Ovary (tissue), 9 donors: Measurements from ENCODE around the gene PLCB1. TPM values are rescaled to one million over a fixed set of nuclear protein-coding genes. Genes with fewer than 3 reads are reported as not detected.
"Not testable (repeated sequence)": the region's sequence is repeated elsewhere in the genome, so short reads cannot be mapped to it uniquely, and the experiment has no call there.

Experiments
- DNase-seq, 5 donors: peaks; one replicate each; pipeline ENCODE4 v3.0.0-alpha.2; 2019 to 2020
- H3K27ac ChIP-seq, 2 donors: fragments of 200-600 bp; one replicate each; pipeline versions ENCODE4 v1.5.1 to v1.8.0; 2019 to 2022
- H3K27me3 ChIP-seq: fragments of 200-600 bp; one replicate; pipeline ENCODE4 v1.8.0; 2022
- H3K36me3 ChIP-seq: fragments of 200-600 bp; sonication (generic); one replicate; pipeline ENCODE4 v1.5.1; 2019
- H3K4me1 ChIP-seq: one replicate; pipeline ENCODE4 v1.8.1; 2013; ENCODE audit warnings: mild to moderate bottlenecking, moderate library complexity; ENCODE audit not compliant: insufficient read depth
- H3K4me3 ChIP-seq: fragments of 200-600 bp; sonication (generic); one replicate; pipeline ENCODE4 v1.5.1; 2017
- H3K9me3 ChIP-seq, 2 donors: fragments of 200-600 bp in 1 of 2; sonication (generic) in 1 of 2; one replicate each; pipeline versions ENCODE4 v1.5.1 to v1.8.1; 2013 to 2019; ENCODE audit warnings: mild to moderate bottlenecking in 1 of 2, moderate library complexity in 1 of 2
- CTCF ChIP-seq, 3 donors: fragments of 450-650 bp in 2 of 3; fragments of 200-600 bp in 1 of 3; IDR thresholded peaks; one replicate each; pipeline versions ENCODE4 v1.5.1 to v1.8.0; 2016 to 2022; ENCODE audit warnings: antibody characterized with exemption in 3 of 3, mild to moderate bottlenecking in 1 of 3
- EP300 ChIP-seq: sonication (generic); formaldehyde crosslinking; IDR thresholded peaks from one replicate; pipeline ENCODE4 v1.6.1; 2017; ENCODE audit warnings: antibody characterized with exemption
- POLR2A ChIP-seq: fragments of 450-650 bp; IDR thresholded peaks from one replicate; pipeline ENCODE4 v1.6.1; 2017; ENCODE audit warnings: antibody characterized with exemption, mild to moderate bottlenecking, moderate library complexity
- WGBS, 3 donors: extraction: QIAGEN DNeasy Blood & Tissue Kit in 1 of 3; methylation state at CpG; one replicate each; pipeline versions ENCODE4 v1.1.5 to v1.1.7; 2013 to 2017; 5-methylcytosine and 5-hydroxymethylcytosine counted together
- intact Hi-C, 4 donors: fragments of 100-400 bp; cut with DNase I; formaldehyde crosslinking; loops; one replicate each; pipeline versions ENCODE4 v1.11.0 to v1.15.1; 2022 to 2023
- polyA plus RNA-seq, 2 donors: library from polyadenylated mRNA; stranded (reverse); fragments of 200-250 nt in 1 of 2; fragments of 350-450 nt in 1 of 2; fragmentation: Illumina TruSeq in 1 of 2; extraction: RNeasy Lipid Tissue Mini Kit (QIAGEN cat#74804) in 1 of 2; gene quantifications; one replicate each; pipeline ENCODE4 v1.2.3, GENCODE V29; 2013 to 2014
- total RNA-seq, 7 donors: library from RNA; depleted of rRNA in 2 of 7; stranded (reverse); fragments of >200 nt in 2 of 7; fragmentation: NEBNext Ultra II Directional in 3 of 7; extraction: Animal tissue kit (Norgen Biotek cat#: 25700) in 3 of 7; gene quantifications; one replicate each; pipeline versions ENCODE4 v1.1.0 to v1.2.4, GENCODE V29; 2016 to 2023
- donor health status: DM: no; HTN: no; CAD: no; lungs with moderate emphysema.
- donor health status: DM: no; HTN: no; CAD: no.
- donor health status: Bipolar disorder and iron deficiency.
- donor health status: DM: yes; HTN: yes; CAD: no.
- donor health status: DM: no; HTN: no; CAD: no.
- donor health status: DM: yes; HTN: yes; CAD: no.

The PLCB1 gene
- total and polyA plus RNA-seq, 9 donors, result 2.9 to 29.5 (median 9.0) TPM

GRCh38 chr20:8094850-8095249 lies 37.2 kb upstream of the PLCB1 start:
- no peak overlapping the region for H3K4me3 ChIP-seq
- DNase-seq, result no peak
- no peaks in the 10 kb centered on the region for H3K36me3 ChIP-seq
- peaks cover 6% of the 10 kb centered on the region for H3K4me1 ChIP-seq
- no peaks in the 10 kb centered on the region for H3K9me3 ChIP-seq
- no peaks in the 10 kb centered on the region for H3K27me3 ChIP-seq
- 5 to 9% (median 7%) methylated on average over 2 of the region's 2 CpGs for WGBS, 3 donors
- no peak overlapping the region for H3K27ac ChIP-seq
- intact Hi-C loops, result no loop called here
- no peak for TF ChIP-seq POLR2A
- no peak for TF ChIP-seq CTCF (IDR thresholded peaks at IDR 0.05)
- TF ChIP-seq EP300, result no peak

GRCh38 chr20:8095648-8096572 lies 36.2 kb upstream of the PLCB1 start:
- H3K4me1 ChIP-seq, result peaks cover 6% of the 10 kb centered on the region
- intact Hi-C loops, result no loop called here
- no peaks in the 10 kb centered on the region for H3K36me3 ChIP-seq
- no peak overlapping the region for H3K4me3 ChIP-seq
- H3K27me3 ChIP-seq, result no peaks in the 10 kb centered on the region
- H3K9me3 ChIP-seq, result no peaks in the 10 kb centered on the region
- H3K27ac ChIP-seq, result no peak overlapping the region
- TF ChIP-seq CTCF (IDR thresholded peaks at IDR 0.05), result no peak
- TF ChIP-seq POLR2A, result no peak
- TF ChIP-seq EP300, result no peak
- 53 to 76% (median 73%) methylated on average over 5 of the region's 5 CpGs for whole genome bisulfite sequencing, 3 donors
- no peak for DNase-seq

- H3K9me3 ChIP-seq, result no peaks in the 10 kb centered on the region
- WGBS, 3 donors, result 49 to 66% (median 64%) methylated on average over 2 of the region's 2 CpGs
- no peak overlapping the region for H3K4me3 ChIP-seq
- peaks cover 6% of the 10 kb centered on the region for H3K4me1 ChIP-seq
- no peaks in the 10 kb centered on the region for H3K36me3 ChIP-seq
- no peaks in the 10 kb centered on the region for H3K27me3 ChIP-seq
- intact Hi-C loops, result no loop called here
- TF ChIP-seq CTCF (IDR thresholded peaks at IDR 0.05), result no peak
- TF ChIP-seq POLR2A, result no peak
- TF ChIP-seq EP300, result no peak
- H3K27ac ChIP-seq, result no peak overlapping the region
- no peak for DNase-seq
Observed at GRCh38 chr20:8097307-8097706, 34.8 kb upstream of the PLCB1 start.

GRCh38 chr20:8104252-8104651 lies 27.8 kb upstream of the PLCB1 start:
- no peak for DNase-seq
- no peaks in the 10 kb centered on the region for H3K9me3 ChIP-seq
- TF ChIP-seq POLR2A, result no peak
- no peak for TF ChIP-seq CTCF (IDR thresholded peaks at IDR 0.05)
- TF ChIP-seq EP300, result no peak
- H3K4me1 ChIP-seq, result no peaks in the 10 kb centered on the region
- no peak overlapping the region for H3K27ac ChIP-seq
- H3K27me3 ChIP-seq, result no peaks in the 10 kb centered on the region
- H3K36me3 ChIP-seq, result no peaks in the 10 kb centered on the region
- WGBS, 3 donors, result 91 to 98% (median 93%) methylated on average over 2 of the region's 2 CpGs
- no peak overlapping the region for H3K4me3 ChIP-seq
- intact Hi-C loops, result no loop called here

GRCh38 chr20:8114612-8115011 lies 17.5 kb upstream of the PLCB1 start:
- H3K4me1 ChIP-seq, intact Hi-C loops, H3K36me3 ChIP-seq, H3K27ac ChIP-seq, H3K9me3 ChIP-seq, H3K4me3 ChIP-seq, DNase-seq, H3K27me3 ChIP-seq: not testable (repeated sequence)
- 87 to 89% (median 88%) methylated on average over 21 of the region's 21 CpGs for WGBS, 3 donors
